ENCODE measurements around the gene IGF2BP2. TPM values are rescaled to one million over a fixed set of nuclear protein-coding genes. Genes with fewer than 3 reads are reported as not detected.

The IGF2BP2 gene
- total and polyA plus RNA-seq, 2 donors (not counting 1 experiment from before 2014, with no cell fraction given) = 0.01 TPM; not detected in 1

GRCh38 chr3:185680231-185680630 lies 144.6 kb downstream of the IGF2BP2 start:
- peaks cover 20% of the 10 kb centered on the region for H3K9me3 Mint-ChIP-seq (ENCODE audit: insufficient read depth)
- POLR2A ChIA-PET = no interaction called here

GRCh38 chr3:185678027-185678426 lies 146.8 kb downstream of the IGF2BP2 start:
- H3K9me3 Mint-ChIP-seq (ENCODE audit: insufficient read depth) = peaks cover 20% of the 10 kb centered on the region
- intact Hi-C loops (cut with micrococcal nuclease) = no loop called here
- ATAC-seq (ENCODE audit: low read depth) (no peak), DNase-seq (no peak)
- H3K4me3 ChIP-seq (ENCODE audit: control extremely low read depth in 1 of 5, extremely low read depth in 1 of 5, insufficient read depth in 1 of 5, low read depth in 2 of 5, low read length in 4 of 5) = no peak overlapping the region
- no peaks in the 10 kb centered on the region for H4K20me1 ChIP-seq (ENCODE audit: control insufficient read depth, insufficient read depth, low read length, poor library complexity, severe bottlenecking)
- H3K27me3 ChIP-seq (replicated peaks in 1 of 4; ENCODE audit: control extremely low read depth in 1 of 4, control insufficient read depth in 3 of 4, insufficient read depth in 4 of 4, low read length in 3 of 4) = peaks cover 0 to under 1% (median 0%) of the 10 kb centered on the region in 4 experiments
- peaks cover 0 to 1% (median 0%) of the 10 kb centered on the region in 3 donors for H3K9me3 ChIP-seq (ENCODE audit: control extremely low read depth in 1 of 3, control insufficient read depth in 2 of 3, insufficient read depth in 1 of 3, low read length in 2 of 3)
- H3K4me1 Mint-ChIP-seq = no peaks in the 10 kb centered on the region
- TF ChIP-seq, protein P1, sequence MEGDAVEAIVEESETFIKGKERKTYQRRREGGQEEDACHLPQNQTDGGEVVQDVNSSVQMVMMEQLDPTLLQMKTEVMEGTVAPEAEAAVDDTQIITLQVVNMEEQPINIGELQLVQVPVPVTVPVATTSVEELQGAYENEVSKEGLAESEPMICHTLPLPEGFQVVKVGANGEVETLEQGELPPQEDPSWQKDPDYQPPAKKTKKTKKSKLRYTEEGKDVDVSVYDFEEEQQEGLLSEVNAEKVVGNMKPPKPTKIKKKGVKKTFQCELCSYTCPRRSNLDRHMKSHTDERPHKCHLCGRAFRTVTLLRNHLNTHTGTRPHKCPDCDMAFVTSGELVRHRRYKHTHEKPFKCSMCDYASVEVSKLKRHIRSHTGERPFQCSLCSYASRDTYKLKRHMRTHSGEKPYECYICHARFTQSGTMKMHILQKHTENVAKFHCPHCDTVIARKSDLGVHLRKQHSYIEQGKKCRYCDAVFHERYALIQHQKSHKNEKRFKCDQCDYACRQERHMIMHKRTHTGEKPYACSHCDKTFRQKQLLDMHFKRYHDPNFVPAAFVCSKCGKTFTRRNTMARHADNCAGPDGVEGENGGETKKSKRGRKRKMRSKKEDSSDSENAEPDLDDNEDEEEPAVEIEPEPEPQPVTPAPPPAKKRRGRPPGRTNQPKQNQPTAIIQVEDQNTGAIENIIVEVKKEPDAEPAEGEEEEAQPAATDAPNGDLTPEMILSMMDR (IDR thresholded peaks at IDR 0.05) = no peak
- TF ChIP-seq EZH2 (IDR thresholded peaks at IDR 0.05; ENCODE audit: borderline replicate concordance, insufficient read depth, low read depth, low read length, poor library complexity, severe bottlenecking) = no peak
- ChIA-PET CTCF (interaction anchor here (2.5 kb wide), 1 partner anchor 90 kb away, joined by 12 read pairs; no protein-coding TSS in a partner anchor), POLR2A (no interaction called here)
- H3K27ac Mint-ChIP-seq = no peak overlapping the region
- H3K27ac ChIP-seq (ENCODE audit: low read length in 2 of 2) = no peak overlapping the region
- no CpG with 5 or more reads among the region's 1 CpG for WGBS (ENCODE audit: insufficient coverage)
- no peak overlapping the region for H3K4me3 Mint-ChIP-seq
- H3K36me3 ChIP-seq (replicated peaks in 1 of 2; ENCODE audit: control extremely low read depth in 1 of 2, control insufficient read depth in 1 of 2, extremely low read depth in 1 of 2, insufficient read depth in 2 of 2, low read length in 1 of 2) = no peaks in the 10 kb centered on the region
- H3K4me2 ChIP-seq (replicated peaks; ENCODE audit: low read depth, low read length, poor library complexity, severe bottlenecking) = no peak overlapping the region
- H3K4me1 ChIP-seq (ENCODE audit: control insufficient read depth in 2 of 2, insufficient read depth in 2 of 2, low read length in 2 of 2) = no peaks in the 10 kb centered on the region
- H3K9ac ChIP-seq (ENCODE audit: low read length) = no peak overlapping the region
- peaks cover 20% of the 10 kb centered on the region for H3K27me3 Mint-ChIP-seq
- H3K79me2 ChIP-seq (ENCODE audit: control insufficient read depth, insufficient read depth, low read length) = no peaks in the 10 kb centered on the region
- H2AFZ ChIP-seq (ENCODE audit: insufficient read depth, low read depth, low read length, poor library complexity, severe bottlenecking) = no peak overlapping the region

More at GRCh38 chr3:185680231-185680630, 144.6 kb downstream of the IGF2BP2 start:
- ATAC-seq (ENCODE audit: low read depth) = no peak
- no peaks in the 10 kb centered on the region for H4K20me1 ChIP-seq (ENCODE audit: control insufficient read depth, insufficient read depth, low read length, poor library complexity, severe bottlenecking)
- peaks cover 19% of the 10 kb centered on the region for H3K27me3 Mint-ChIP-seq
- H3K36me3 ChIP-seq (replicated peaks in 1 of 2; ENCODE audit: control extremely low read depth in 1 of 2, control insufficient read depth in 1 of 2, extremely low read depth in 1 of 2, insufficient read depth in 2 of 2, low read length in 1 of 2) = no peaks in the 10 kb centered on the region
- intact Hi-C loops (cut with micrococcal nuclease) = no loop called here
- no peaks in the 10 kb centered on the region for H3K27me3 ChIP-seq (replicated peaks in 1 of 4; ENCODE audit: control extremely low read depth in 1 of 4, control insufficient read depth in 3 of 4, insufficient read depth in 4 of 4, low read length in 3 of 4)
- CTCF ChIA-PET = no interaction called here
- 100% methylated on average over 2 of the region's 4 CpGs for WGBS (ENCODE audit: insufficient coverage)
- no peak overlapping the region for H3K4me2 ChIP-seq (replicated peaks; ENCODE audit: low read depth, low read length, poor library complexity, severe bottlenecking)
- no peaks in the 10 kb centered on the region for H3K79me2 ChIP-seq (ENCODE audit: control insufficient read depth, insufficient read depth, low read length)
- H2AFZ ChIP-seq (ENCODE audit: insufficient read depth, low read depth, low read length, poor library complexity, severe bottlenecking) = no peak overlapping the region
- no peaks in the 10 kb centered on the region for H3K4me1 Mint-ChIP-seq
- no peaks in the 10 kb centered on the region for H3K4me1 ChIP-seq (ENCODE audit: control insufficient read depth in 2 of 2, insufficient read depth in 2 of 2, low read length in 2 of 2)
- no peak overlapping the region for H3K27ac Mint-ChIP-seq
- H3K4me3 ChIP-seq (ENCODE audit: control extremely low read depth in 1 of 5, extremely low read depth in 1 of 5, insufficient read depth in 1 of 5, low read depth in 2 of 5, low read length in 4 of 5) = no peak overlapping the region
- TF ChIP-seq EZH2 (IDR thresholded peaks at IDR 0.05; ENCODE audit: borderline replicate concordance, insufficient read depth, low read depth, low read length, poor library complexity, severe bottlenecking) = no peak
- TF ChIP-seq, protein P1 (IDR thresholded peaks at IDR 0.05) = no peak
- DNase-seq = no peak
- H3K9ac ChIP-seq (ENCODE audit: low read length) = no peak overlapping the region
- H3K4me3 Mint-ChIP-seq = no peak overlapping the region
- peaks cover 0 to 1% (median 0%) of the 10 kb centered on the region in 3 donors for H3K9me3 ChIP-seq (ENCODE audit: control extremely low read depth in 1 of 3, control insufficient read depth in 2 of 3, insufficient read depth in 1 of 3, low read length in 2 of 3)
- no peak overlapping the region for H3K27ac ChIP-seq (ENCODE audit: low read length in 2 of 2)
